A673 (cell line): ENCODE data around the gene ZNF300. TPM values are rescaled to one million over a fixed set of nuclear protein-coding genes. Genes with fewer than 3 reads are reported as not detected.
"Not testable (repeated sequence)": the region's sequence is repeated elsewhere in the genome, so short reads cannot be mapped to it uniquely, and the experiment has no call there.

ENCODE experiments used
- BruUV-seq: library from RNA; stranded (reverse); fragments of 400-500 nt; replicated peaks from 2 replicates; lab custom pipeline; 2021; lab: Mats Ljungman, UMichigan
- CTCF ChIA-PET: fragments of 300-600 bp; sonication (Branson Sonifier 250); formaldehyde crosslinking; loops from one replicate; lab custom pipeline; 2022; ENCODE audit warnings: antibody characterized with exemption; lab: Charles Lee
- POLR2A ChIA-PET: fragments of 300-600 bp; sonication (Branson Sonifier 250); formaldehyde crosslinking; loops from one replicate; lab custom pipeline; 2022; ENCODE audit warnings: antibody characterized with exemption; ENCODE audit not compliant: low non-redundant PET; lab: Charles Lee
- DNase-seq: peaks from one replicate; pipeline ENCODE4 v3.0.0-alpha.2; 2015; ENCODE audit warnings: low spot score
- H3K27ac ChIP-seq: fragments of 200-600 bp; sonication (generic); 2 replicates; pipeline ENCODE4 v1.5.1; 2016; ENCODE audit warnings: mixed run types, low read depth, mild to moderate bottlenecking, mixed read lengths, antibody characterized with exemption, low read length; ENCODE audit not compliant: poor library complexity, severe bottlenecking
- H3K27me3 ChIP-seq: fragments of 200-600 bp; sonication (generic); replicated peaks from 2 replicates; pipeline ENCODE4 v1.6.1; 2017; ENCODE audit warnings: mixed run types, low read depth, mild to moderate bottlenecking, mixed read lengths, antibody characterized with exemption, low read length; ENCODE audit not compliant: insufficient read depth, poor library complexity
- H3K36me3 ChIP-seq: fragments of 200-600 bp; sonication (generic); 2 replicates; pipeline ENCODE4 v1.6.1; 2016; ENCODE audit warnings: mixed run types, mild to moderate bottlenecking, mixed read lengths, antibody characterized with exemption, low read length; ENCODE audit not compliant: insufficient read depth, poor library complexity, severe bottlenecking
- H3K4me1 ChIP-seq: fragments of 200-600 bp; sonication (generic); 2 replicates; pipeline ENCODE4 v1.6.1; 2017; ENCODE audit warnings: mixed run types, mild to moderate bottlenecking, mixed read lengths, antibody characterized with exemption, low read length; ENCODE audit not compliant: insufficient read depth, poor library complexity, severe bottlenecking
- H3K4me3 ChIP-seq: fragments of 200-600 bp; sonication (generic); 2 replicates; pipeline ENCODE4 v1.5.1; 2016; ENCODE audit warnings: low read depth, mixed run types, mild to moderate bottlenecking, mixed read lengths, low read length; ENCODE audit not compliant: poor library complexity, severe bottlenecking
- H3K9me3 ChIP-seq: fragments of 200-600 bp; sonication (generic); 2 replicates; pipeline ENCODE4 v1.6.1; 2016; ENCODE audit warnings: mixed run types, low read depth, mild to moderate bottlenecking, mixed read lengths, antibody characterized with exemption, low read length; ENCODE audit not compliant: poor library complexity, severe bottlenecking
- EZH2 ChIP-seq: fragments of 200-600 bp; sonication (generic); IDR thresholded peaks from 2 replicates; pipeline ENCODE4 v1.6.1; 2017; ENCODE audit warnings: borderline replicate concordance, low read depth, mild to moderate bottlenecking, mixed read lengths, antibody characterized with exemption, low read length; ENCODE audit not compliant: poor library complexity, severe bottlenecking
- intact Hi-C: fragments of 100-400 bp; cut with micrococcal nuclease; formaldehyde crosslinking; loops from one replicate; pipeline ENCODE4 v1.10.0; 2022; ENCODE audit not compliant: unreplicated experiment
- total RNA-seq: library from RNA; stranded (reverse); gene quantifications from 2 replicates; pipeline ENCODE4 v1.2.3, GENCODE V29; 2021
- TF ChIP-seq, protein P1 (sequence below): fragments of 300-800, 200-600 bp; sonication (generic); conservative IDR thresholded peaks from 2 replicates; pipeline ENCODE4 v1.5.1; 2017; ENCODE audit warnings: low read depth, mild to moderate bottlenecking, antibody characterized with exemption, low read length, moderate library complexity, mixed read lengths

ZNF300 gene
- total RNA-seq, 1 experiment from 2014 or later = 13.1 TPM

GRCh38 chr5:150862070-150862469 is 42.7 kb downstream of the ZNF300 start:
- H3K27me3 ChIP-seq = no peaks in the 10 kb centered on the region
- ChIA-PET POLR2A (no interaction called here), CTCF (no interaction called here)
- no peaks in the 10 kb centered on the region for H3K9me3 ChIP-seq
- no TSS peak for BruUV-seq
- intact Hi-C loops = no loop called here
- no peak for DNase-seq
- H3K27ac ChIP-seq = no peak overlapping the region
- no peak for TF ChIP-seq EZH2
- TF ChIP-seq, protein P1, sequence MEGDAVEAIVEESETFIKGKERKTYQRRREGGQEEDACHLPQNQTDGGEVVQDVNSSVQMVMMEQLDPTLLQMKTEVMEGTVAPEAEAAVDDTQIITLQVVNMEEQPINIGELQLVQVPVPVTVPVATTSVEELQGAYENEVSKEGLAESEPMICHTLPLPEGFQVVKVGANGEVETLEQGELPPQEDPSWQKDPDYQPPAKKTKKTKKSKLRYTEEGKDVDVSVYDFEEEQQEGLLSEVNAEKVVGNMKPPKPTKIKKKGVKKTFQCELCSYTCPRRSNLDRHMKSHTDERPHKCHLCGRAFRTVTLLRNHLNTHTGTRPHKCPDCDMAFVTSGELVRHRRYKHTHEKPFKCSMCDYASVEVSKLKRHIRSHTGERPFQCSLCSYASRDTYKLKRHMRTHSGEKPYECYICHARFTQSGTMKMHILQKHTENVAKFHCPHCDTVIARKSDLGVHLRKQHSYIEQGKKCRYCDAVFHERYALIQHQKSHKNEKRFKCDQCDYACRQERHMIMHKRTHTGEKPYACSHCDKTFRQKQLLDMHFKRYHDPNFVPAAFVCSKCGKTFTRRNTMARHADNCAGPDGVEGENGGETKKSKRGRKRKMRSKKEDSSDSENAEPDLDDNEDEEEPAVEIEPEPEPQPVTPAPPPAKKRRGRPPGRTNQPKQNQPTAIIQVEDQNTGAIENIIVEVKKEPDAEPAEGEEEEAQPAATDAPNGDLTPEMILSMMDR = no peak
- H3K4me3 ChIP-seq = no peak overlapping the region
- no peaks in the 10 kb centered on the region for H3K4me1 ChIP-seq
- no peaks in the 10 kb centered on the region for H3K36me3 ChIP-seq

DNA sequence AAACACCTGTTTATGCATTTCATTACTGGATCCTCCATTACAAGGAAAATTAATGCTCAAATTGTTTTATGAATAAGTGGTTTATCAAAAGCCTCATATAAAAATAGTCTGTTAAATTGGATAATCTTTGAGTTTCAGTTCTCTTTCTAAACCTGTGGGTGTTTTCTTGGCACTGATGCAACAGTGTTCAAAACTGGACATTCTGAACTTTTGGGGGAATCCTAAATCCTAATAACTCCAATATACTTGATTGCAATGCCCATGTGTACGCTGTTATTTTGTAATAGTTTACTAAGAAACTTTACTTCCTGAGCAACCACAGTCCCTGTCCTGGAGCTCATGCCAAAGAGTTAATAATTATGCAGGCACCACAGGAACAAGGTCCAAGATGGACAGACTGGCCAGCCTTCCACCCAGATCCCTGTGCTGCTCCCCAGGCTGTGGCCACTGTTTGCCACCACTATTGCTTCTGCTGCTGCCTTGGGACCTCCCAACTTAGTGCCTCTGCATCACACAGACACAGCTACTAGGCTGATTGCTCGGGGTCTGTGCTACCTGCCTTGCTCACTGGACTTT is 44.4 kb downstream of the ZNF300 start:
- H3K4me1 ChIP-seq = no peaks in the 10 kb centered on the region
- no peak for DNase-seq
- no peaks in the 10 kb centered on the region for H3K9me3 ChIP-seq
- H3K27ac ChIP-seq = no peak overlapping the region
- no TSS peak for BruUV-seq
- intact Hi-C loops = no loop called here
- no peaks in the 10 kb centered on the region for H3K27me3 ChIP-seq
- no peak overlapping the region for H3K4me3 ChIP-seq
- CTCF ChIA-PET = no interaction called here
- TF ChIP-seq EZH2 = no peak
- TF ChIP-seq, protein P1 = no peak
- POLR2A ChIA-PET = no interaction called here
- H3K36me3 ChIP-seq = peaks cover 3% of the 10 kb centered on the region

DNA sequence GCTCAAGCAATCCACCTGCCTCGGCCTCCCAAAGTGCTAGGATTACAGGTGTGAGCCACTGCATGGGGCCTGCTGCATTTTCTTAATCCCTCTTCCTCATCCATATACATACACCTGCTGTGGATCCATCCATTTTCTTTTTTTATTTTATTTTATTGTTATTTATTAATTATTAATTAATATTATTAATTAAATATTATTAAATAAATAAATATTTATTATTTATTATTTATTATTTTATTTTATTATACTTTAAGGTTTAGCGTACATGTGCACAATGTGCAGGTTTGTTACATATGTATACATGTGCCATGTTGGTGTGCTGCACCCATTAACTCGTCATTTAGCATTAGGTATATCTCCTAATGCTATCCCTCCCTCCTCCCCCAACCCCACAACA is 48.1 kb downstream of the ZNF300 start:
- DNase-seq, H3K36me3 ChIP-seq, BruUV-seq, H3K4me3 ChIP-seq, H3K9me3 ChIP-seq, POLR2A ChIA-PET, H3K27ac ChIP-seq, CTCF ChIA-PET, H3K27me3 ChIP-seq, intact Hi-C loops, H3K4me1 ChIP-seq: not testable (repeated sequence)

DNA sequence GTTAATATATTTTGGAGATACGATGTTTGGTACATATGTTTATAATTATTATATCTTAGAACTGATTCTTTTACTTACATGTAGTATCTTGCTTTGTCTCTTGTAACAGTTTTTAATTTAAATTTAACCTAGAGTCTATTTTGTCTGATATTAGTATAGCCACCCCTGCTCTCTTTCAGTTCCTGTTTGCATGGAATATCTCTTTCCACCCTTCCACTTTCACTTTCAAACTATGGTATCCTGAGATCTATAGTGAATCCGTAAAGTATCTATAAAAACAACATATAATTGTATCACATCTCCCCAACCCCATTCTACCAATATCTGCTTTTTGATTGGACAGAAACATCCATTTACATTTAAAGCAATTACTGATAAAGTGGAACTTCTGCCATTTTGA is 51.2 kb downstream of the ZNF300 start:
- H3K4me1 ChIP-seq = no peaks in the 10 kb centered on the region
- POLR2A ChIA-PET = no interaction called here

More for the DNA sequence above, 51.2 kb downstream of the ZNF300 start:
- H3K4me3 ChIP-seq = no peak overlapping the region
- intact Hi-C loops = no loop called here
- peaks cover 3% of the 10 kb centered on the region for H3K36me3 ChIP-seq
- CTCF ChIA-PET = no interaction called here
- BruUV-seq = no TSS peak
- TF ChIP-seq, protein P1 = no peak
- no peak for TF ChIP-seq EZH2
- H3K27me3 ChIP-seq = no peaks in the 10 kb centered on the region
- no peaks in the 10 kb centered on the region for H3K9me3 ChIP-seq
- H3K27ac ChIP-seq = no peak overlapping the region
- no peak for DNase-seq
